NCI-H2107 treated with DMSO at 0.1 percent for 48 hours (cell line): ENCODE data around the gene SLC38A10.

Experiments
- DNase-seq: peaks from one replicate; lab custom pipeline; 2025; ENCODE audit not compliant: unreplicated experiment; lab: John Stamatoyannopoulos, UW

The SLC38A10 gene

GRCh38 chr17:81244358-81245023 is 50.6 kb downstream of the SLC38A10 start:
- DNase-seq = no peak

- DNase-seq = no peak
These were observed 51.8 kb downstream of the SLC38A10 start for GRCh38 chr17:81243333-81243664.

- no peak for DNase-seq
These were observed 52.4 kb downstream of the SLC38A10 start for GRCh38 chr17:81242421-81243332.

GRCh38 chr17:81241648-81242420 is 53.3 kb downstream of the SLC38A10 start:
- no peak for DNase-seq

DNA sequence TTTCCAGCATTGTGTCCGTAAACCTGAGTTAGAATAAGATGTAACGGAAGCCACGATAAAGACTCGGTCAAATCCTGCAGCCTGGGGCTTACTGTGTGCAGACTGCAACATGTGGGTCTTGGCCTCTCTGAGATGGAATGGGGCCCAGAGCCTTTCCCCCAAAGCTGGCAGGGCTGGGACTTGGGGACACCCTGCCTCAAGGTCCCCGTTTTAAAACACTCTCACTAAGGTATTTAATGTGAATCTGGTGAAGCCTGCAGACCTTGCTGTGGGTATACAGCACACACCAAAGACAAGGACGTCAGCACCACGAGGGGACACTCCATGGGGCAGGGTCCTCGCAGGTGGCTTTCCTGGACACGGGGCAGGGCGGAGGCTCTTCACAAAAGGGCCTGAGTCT is 53.9 kb downstream of the SLC38A10 start:
- DNase-seq = no peak

DNA sequence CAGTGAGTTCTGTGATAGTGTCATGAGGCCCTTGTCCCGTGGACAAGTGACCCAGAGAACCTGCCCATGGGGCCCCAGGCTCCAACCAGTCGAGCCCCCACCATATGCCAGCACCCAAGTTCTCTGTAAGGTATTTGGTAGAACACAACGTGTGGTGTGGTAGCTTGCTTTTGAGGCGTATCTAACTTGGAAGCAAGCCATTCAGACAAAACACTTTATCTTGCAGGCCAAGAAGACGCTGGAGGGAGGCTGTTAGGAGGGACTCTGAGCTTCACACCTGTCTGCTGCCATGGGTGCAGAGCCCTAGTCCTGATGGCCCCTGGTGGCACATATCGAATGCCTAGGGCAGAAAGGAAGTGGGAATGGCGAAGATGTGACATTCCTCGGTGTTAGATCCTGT is 54.3 kb downstream of the SLC38A10 start:
- no peak for DNase-seq

DNA sequence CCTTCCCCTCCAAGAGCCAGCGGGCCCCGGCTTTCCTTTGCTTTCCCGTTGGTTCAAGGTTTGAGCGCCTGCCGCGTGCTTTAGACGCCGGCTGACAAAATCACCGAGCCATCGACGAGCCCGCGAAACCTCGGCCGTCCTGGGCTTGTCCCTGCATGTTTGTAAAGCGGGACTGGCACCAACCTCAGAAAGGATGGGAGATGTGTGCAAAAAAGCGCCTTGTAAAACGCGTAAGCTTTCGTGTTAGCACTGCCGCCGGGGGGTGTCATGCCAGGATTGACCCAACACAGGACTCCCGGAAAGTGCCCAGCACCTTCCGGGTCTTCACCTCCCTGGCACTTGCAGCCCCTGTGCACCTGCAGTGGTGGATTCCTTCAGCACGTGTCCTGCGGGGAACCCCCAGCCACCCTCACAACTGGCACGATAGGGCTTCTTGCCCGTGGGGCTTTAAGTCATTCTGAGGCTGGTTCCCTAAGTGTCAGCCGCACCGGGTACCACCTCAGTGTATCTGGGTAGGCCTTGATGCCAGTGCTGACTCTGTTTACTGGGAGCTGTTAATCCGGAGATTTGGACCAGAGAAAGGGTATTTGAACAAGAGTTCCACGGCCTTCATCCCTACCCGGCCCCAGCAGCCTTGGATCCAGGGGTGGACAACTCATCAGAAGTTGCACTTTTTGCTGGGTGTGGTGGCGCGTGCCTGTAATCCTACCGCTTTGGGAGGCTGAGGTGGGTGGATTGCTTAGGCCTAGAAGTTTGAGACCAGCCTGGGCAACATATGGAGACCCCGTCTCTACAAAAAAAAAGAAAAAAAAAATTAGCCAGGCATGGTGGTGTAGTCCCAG is 55.2 kb downstream of the SLC38A10 start:
- DNase-seq = no peak

- peak; percentile 98 for DNase-seq
These were observed 56.0 kb downstream of the SLC38A10 start, which contains the start of the genes NDUFAF8 and TEPSIN for GRCh38 chr17:81238815-81239713. NDUFAF8 (plus strand) TSS chr17:81239318; CDS start chr17:81239364, 46 bp downstream. TEPSIN (minus strand) TSS chr17:81239055; CDS start chr17:81239033, 22 bp downstream.

- DNase-seq = no peak
These were observed 56.7 kb downstream of the SLC38A10 start for GRCh38 chr17:81238490-81238814.

GRCh38 chr17:81237591-81238489 is 57.3 kb downstream of the SLC38A10 start:
- DNase-seq = no peak

GRCh38 chr17:81236784-81237183 is 58.3 kb downstream of the SLC38A10 start:
- no peak for DNase-seq

GRCh38 chr17:81235822-81236740 is 59.0 kb downstream of the SLC38A10 start:
- no peak for DNase-seq

DNA sequence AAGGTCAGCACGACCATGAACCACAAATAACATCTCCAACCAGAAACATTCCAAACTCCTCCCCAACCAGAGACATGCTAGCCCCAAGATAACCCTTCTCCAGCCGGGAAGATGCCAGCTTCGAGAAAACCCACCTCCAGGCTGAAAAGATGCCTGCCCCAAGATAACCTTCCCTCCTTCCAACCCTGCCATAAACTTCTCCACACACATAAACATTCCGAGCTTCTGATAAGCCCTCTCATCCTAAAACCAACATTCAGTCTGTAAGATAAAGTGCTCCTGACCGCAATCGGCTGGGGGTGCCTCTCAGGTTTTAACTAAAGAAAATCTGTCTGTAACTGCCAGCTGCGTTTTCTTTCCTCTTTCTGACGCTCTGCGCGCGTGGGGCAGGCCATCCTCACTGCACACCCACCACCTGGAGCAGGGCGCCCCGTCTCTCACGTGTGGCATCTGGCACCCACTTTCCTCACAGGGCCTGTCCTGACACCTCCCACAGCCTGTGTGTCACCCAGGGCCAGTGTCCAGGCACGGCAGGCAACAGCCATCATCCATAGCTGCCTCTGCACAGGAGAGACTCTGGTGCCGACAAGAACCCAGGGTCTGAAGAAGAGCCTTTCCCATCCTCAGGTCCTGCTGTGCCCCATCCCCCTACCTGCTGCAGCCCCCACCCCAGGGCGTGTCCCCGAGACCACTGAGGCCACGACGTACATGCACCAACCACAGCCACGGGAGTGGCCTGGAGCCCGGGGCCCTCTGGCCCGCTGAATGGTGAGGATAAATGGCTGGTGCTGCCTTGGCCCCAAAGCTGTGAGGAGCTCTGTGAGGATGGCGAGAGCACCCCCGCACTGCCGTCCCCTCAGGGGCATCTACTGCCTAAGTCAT is 59.9 kb downstream of the SLC38A10 start:
- DNase-seq = no peak

- DNase-seq = no peak
These were observed 60.6 kb downstream of the SLC38A10 start for GRCh38 chr17:81234506-81234855.

- no peak for DNase-seq
These were observed 61.1 kb downstream of the SLC38A10 start for GRCh38 chr17:81233811-81234505.

DNA sequence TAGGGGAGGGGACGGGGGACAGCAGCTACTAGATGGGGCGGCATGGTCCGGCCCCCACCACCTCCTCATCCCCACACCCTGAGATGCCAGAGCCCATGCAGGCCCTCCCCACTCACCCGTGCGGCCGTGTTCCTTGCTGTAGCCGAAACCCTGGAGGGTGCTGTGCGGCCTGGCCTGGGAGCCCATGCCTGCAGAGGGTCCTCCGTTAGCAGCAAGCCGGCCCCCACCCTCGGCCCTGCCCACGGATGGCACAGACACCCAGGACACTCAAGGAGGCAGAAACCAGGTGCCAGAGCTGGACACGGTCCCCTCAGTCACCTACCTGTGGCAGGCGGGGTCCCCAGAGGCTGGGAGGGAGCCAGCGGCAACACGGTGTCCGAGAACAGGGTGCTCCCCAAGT is 61.8 kb downstream of the SLC38A10 start:
- DNase-seq = no peak
